Measurements from ENCODE around the gene AP3B1.

Gene AP3B1

GRCh38 chr5:77971776-77972468, 322.6 kb downstream of the AP3B1 start:
- no peak for DNase-seq (ENCODE audit: low spot score)

DNA sequence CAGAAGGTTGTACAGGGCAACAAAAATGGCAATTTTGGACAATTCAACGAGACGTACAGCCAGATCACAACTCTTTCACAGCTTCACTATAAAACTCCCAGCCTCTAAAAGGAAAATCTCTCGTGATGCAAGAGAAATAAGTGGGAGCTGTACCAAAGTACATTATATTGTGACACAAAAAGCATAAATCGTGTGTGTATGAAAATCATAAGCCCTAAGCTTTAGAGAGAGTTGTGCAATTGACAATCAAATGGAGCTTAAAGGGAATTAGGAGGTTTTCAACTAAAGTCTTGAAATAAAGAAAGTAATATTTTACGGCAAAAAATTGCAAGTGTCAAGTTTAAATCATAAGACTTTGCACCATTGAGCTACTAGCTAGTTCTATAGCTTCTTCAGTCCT, 323.6 kb downstream of the AP3B1 start:
- no peak for DNase-seq (ENCODE audit: low spot score)

DNA sequence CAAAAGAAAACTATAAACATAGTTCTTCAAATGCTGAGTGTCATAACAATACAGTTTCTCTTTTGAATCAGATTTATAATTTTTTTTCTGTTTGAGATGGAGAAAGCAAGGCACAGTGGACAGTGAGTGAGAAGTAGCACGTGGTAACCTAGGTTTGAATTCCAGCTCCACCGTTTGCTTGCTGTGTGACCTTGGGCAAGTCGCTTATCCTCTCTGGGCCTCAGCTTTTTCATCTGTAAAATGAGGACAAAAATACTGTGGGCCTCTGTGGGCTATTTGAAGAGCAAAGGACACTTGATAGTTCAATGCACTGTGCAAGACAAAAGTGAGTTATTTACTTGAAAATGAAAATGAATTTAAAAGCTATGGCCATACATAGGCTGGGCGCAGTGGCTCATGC, 330.7 kb downstream of the AP3B1 start:
- no peak for DNase-seq (ENCODE audit: low spot score)

GRCh38 chr5:77960863-77961396, 333.6 kb downstream of the AP3B1 start:
- DNase-seq (ENCODE audit: low spot score): no peak

- no peak for DNase-seq (ENCODE audit: low spot score)
Observed at GRCh38 chr5:77960305-77960704, 334.2 kb downstream of the AP3B1 start.

- no peak for DNase-seq (ENCODE audit: low spot score)
Observed at GRCh38 chr5:77958642-77959330, 335.7 kb downstream of the AP3B1 start.

- DNase-seq (ENCODE audit: low spot score): no peak
Observed at GRCh38 chr5:77957931-77958521, 336.5 kb downstream of the AP3B1 start.

- no peak for DNase-seq (ENCODE audit: low spot score)
Observed at GRCh38 chr5:77957516-77957915, 337.0 kb downstream of the AP3B1 start.

GRCh38 chr5:77957081-77957480, 337.4 kb downstream of the AP3B1 start:
- DNase-seq (ENCODE audit: low spot score): no peak

- no peak for DNase-seq (ENCODE audit: low spot score)
Observed at GRCh38 chr5:77955577-77955976, 338.9 kb downstream of the AP3B1 start.

DNA sequence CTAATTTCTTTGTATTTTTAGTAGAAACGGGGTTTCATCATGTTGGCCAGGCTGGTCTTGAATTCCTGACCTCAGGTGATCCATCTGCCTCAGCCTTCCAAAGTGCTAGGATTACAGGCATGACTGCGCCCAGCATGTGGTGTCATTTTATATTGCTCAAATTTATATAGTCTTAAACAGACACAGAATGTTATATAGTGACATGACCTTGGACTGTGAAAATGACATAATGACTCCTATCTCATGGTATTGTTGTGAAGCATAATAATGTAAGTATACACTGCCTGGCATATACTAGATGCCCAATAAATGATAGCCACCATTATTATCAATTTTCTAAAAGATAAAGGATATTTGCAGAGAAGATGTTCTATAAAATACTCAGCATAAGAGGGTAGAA, 341.1 kb downstream of the AP3B1 start:
- DNase-seq (ENCODE audit: low spot score): no peak

DNA sequence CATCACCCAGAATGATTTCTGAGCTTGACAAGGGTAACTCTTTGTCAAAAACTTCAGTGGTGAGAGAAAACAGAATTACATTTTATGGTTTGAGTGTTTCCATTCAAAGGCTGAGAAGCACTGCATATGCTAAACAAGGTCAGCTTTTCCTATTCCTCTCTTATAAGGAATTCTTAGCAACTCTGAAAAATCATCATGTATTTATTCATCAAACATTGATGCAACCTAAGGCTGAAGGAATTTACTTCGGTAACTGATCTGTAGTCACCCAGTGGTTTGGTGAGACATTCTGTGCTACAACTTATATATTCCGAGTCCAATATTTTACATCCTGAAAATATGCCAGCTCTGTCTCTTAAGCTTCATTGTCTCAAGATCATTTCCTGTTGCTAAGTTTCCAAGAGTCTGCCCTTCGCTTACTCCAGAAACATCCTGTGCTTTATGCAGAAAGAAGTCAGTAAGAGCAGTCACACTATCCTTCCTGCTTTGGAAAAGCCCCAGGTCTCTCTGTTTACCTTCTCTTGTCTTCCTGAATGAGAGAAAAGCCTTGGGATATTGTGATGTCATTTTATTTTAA, 341.8 kb downstream of the AP3B1 start:
- no peak for DNase-seq (ENCODE audit: low spot score)
